ENCODE data around the gene DHFR2.

The DHFR2 gene

DNA sequence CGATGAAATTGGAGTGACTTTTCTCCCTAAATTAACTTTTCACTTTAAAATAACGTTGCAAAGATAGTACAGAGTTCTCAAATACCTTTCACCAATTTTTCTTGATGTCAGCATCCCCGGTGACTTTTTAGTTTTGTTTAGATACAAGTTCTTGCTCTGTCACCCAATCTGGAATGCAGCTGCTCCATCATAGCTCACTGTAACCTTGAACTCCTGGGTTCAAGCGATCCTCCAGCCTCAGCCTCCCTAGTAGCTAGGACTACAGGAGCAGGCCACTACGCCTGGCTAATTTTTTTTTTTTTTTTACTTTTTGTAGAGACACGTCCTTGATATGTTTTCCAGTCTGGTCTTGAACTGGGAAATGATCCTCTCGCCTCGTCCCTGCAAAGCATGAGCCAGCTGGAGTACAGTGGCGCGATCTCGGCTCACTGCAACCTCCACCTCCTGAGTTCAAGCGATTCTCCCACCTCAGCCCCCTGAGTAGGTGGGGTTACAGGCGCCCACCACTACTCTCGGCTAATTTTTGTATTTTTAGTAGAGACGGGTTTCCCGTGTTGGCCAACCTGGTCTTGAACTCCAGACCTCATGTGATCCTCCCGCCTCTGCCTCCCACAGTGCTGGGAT is 892 bp upstream of the DHFR2 start:
- no peak for TF ChIP-seq CTCF (IDR thresholded peaks at IDR 0.05)

DNA sequence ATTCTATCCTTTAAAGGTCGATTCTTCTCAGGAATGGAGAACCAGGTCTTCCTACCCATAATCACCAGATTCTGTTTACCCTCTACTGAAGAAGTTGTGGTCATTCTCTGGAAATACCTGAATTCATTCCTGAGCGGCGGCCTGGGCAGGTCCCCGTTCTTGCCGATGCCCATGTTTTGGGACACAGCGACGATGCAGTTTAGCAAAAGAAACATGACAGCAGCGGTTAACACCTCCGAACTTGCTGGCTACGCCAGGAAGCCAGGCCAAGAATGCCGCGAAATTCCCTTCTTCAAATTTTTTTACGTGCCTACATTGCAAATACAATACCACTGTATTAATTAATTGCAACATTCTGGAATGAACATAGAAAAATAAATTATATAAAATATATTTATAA is 1.4 kb downstream of the DHFR2 start:
- TF ChIP-seq CTCF (IDR thresholded peaks at IDR 0.05), result no peak

- TF ChIP-seq CTCF (IDR thresholded peaks at IDR 0.05), result no peak
Measured at GRCh38 chr3:94050546-94050945, 12.2 kb downstream of the DHFR2 start.

- TF ChIP-seq CTCF (IDR thresholded peaks at IDR 0.05), result no peak
Measured at GRCh38 chr3:94049267-94049666, 13.4 kb downstream of the DHFR2 start.

DNA sequence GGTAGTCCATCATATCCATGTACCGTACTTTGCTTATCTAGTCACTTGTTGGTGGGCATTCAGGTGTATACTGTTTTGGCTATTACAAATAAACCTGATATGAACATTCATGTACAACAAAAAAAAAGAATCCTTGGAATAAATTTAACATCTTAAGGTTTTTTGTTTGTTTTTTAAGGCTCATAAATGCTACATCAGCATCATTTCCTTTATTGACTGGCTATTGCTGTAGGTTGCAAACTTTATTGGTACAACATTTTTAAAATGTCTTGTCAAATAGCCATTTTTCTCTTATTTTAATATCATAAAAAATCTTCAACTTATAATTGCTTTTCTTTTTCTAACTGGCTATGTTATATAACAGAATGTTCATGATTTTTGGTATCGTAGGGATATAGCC is 16.2 kb downstream of the DHFR2 start:
- no peak for TF ChIP-seq CTCF (IDR thresholded peaks at IDR 0.05)

GRCh38 chr3:94043285-94043684 is 19.4 kb downstream of the DHFR2 start:
- TF ChIP-seq CTCF (IDR thresholded peaks at IDR 0.05), result no peak

- peak; percentile 62 for TF ChIP-seq CTCF (IDR thresholded peaks at IDR 0.05)
Measured at GRCh38 chr3:94036909-94037507, 25.7 kb downstream of the DHFR2 start.

All from LNCAP (cell line).